HepG2 (cell line): ENCODE measurements around the gene MTF2. TPM values are rescaled to one million over a fixed set of nuclear protein-coding genes. Genes with fewer than 3 reads are reported as not detected.

Source experiments
- BORCS8-MEF2B ChIP-seq: sonication (generic); formaldehyde crosslinking; IDR thresholded peaks from 2 replicates; pipeline ENCODE4 v1.8.0; 2022; ENCODE audit warnings: mild to moderate bottlenecking, missing genetic modification reagents
- CREBL2 ChIP-seq: sonication (generic); formaldehyde crosslinking; IDR thresholded peaks from 2 replicates; pipeline ENCODE4 v1.8.1; 2023; ENCODE audit warnings: missing genetic modification reagents, mild to moderate bottlenecking, borderline replicate concordance
- GFI1 ChIP-seq: sonication (generic); formaldehyde crosslinking; IDR thresholded peaks from 2 replicates; pipeline ENCODE4 v1.5.0; 2020; ENCODE audit warnings: missing genetic modification reagents, mild to moderate bottlenecking, borderline replicate concordance
- KMT2B ChIP-seq: IDR thresholded peaks from 2 replicates; pipeline ENCODE4 v1.6.1; 2016; ENCODE audit warnings: missing genetic modification reagents, missing compliant biosample characterization
- MAF1 ChIP-seq: sonication (generic); formaldehyde crosslinking; IDR thresholded peaks from 2 replicates; pipeline ENCODE4 v1.5.0; 2020; ENCODE audit warnings: missing genetic modification reagents, borderline replicate concordance
- NR2F1 ChIP-seq, 2 experiments: fragments of 450-650 bp in 1 of 2; formaldehyde crosslinking in 1 of 2; IDR thresholded peaks; 2 replicates each; pipeline versions ENCODE4 v1.5.0 to v1.6.1; 2016 to 2020; ENCODE audit warnings: mild to moderate bottlenecking in 1 of 2, missing compliant biosample characterization in 1 of 2, missing genetic modification reagents in 1 of 2, moderate library complexity in 1 of 2
- RBM22 ChIP-seq: fragments of 200-400 bp; formaldehyde crosslinking; optimal IDR thresholded peaks from 2 replicates; pipeline ENCODE3; 2017; ENCODE audit warnings: mild to moderate bottlenecking, low read length, moderate library complexity
- TGIF2 ChIP-seq: IDR thresholded peaks from 2 replicates; pipeline ENCODE4 v1.6.1; 2016; ENCODE audit warnings: control low read depth, missing compliant biosample characterization
- ZBTB38 ChIP-seq: sonication (generic); formaldehyde crosslinking; IDR thresholded peaks from 2 replicates; pipeline ENCODE4 v1.5.1; 2020; ENCODE audit warnings: mild to moderate bottlenecking, missing genetic modification reagents
- ZBTB8A ChIP-seq: sonication (generic); formaldehyde crosslinking; IDR thresholded peaks from 2 replicates; pipeline ENCODE4 v1.4.0; 2020; ENCODE audit warnings: mild to moderate bottlenecking, low read depth, missing genetic modification reagents, borderline replicate concordance
- ZNF12 ChIP-seq: sonication (generic); formaldehyde crosslinking; IDR thresholded peaks from 2 replicates; pipeline ENCODE4 v1.5.0; 2020; ENCODE audit warnings: missing genetic modification reagents
- ZNF180 ChIP-seq: sonication (generic); formaldehyde crosslinking; IDR thresholded peaks from 2 replicates; pipeline ENCODE4 v1.4.0; 2020; ENCODE audit warnings: low read depth, missing genetic modification reagents, borderline replicate concordance
- ZNF251 ChIP-seq: sonication (generic); formaldehyde crosslinking; IDR thresholded peaks from 2 replicates; pipeline ENCODE4 v1.9.0; 2021; ENCODE audit warnings: mild to moderate bottlenecking, missing genetic modification reagents
- ZNF326 ChIP-seq: sonication (generic); formaldehyde crosslinking; IDR thresholded peaks from 2 replicates; pipeline ENCODE4 v1.4.0; 2020; ENCODE audit warnings: missing genetic modification reagents, borderline replicate concordance
- ZNF451 ChIP-seq: sonication (generic); formaldehyde crosslinking; IDR thresholded peaks from 2 replicates; pipeline ENCODE4 v1.5.0; 2020; ENCODE audit warnings: mild to moderate bottlenecking, missing genetic modification reagents
- ZNF547 ChIP-seq: sonication (generic); formaldehyde crosslinking; IDR thresholded peaks from 2 replicates; pipeline ENCODE4 v1.5.1; 2020; ENCODE audit warnings: mild to moderate bottlenecking, missing genetic modification reagents
- ZNF746 ChIP-seq: sonication (generic); formaldehyde crosslinking; IDR thresholded peaks from 2 replicates; pipeline ENCODE4 v1.8.0; 2022; ENCODE audit warnings: mild to moderate bottlenecking, missing genetic modification reagents
- ZZZ3 ChIP-seq: sonication (generic); formaldehyde crosslinking; IDR thresholded peaks from 2 replicates; pipeline ENCODE4 v1.4.0; 2020; ENCODE audit warnings: missing genetic modification reagents, mild to moderate bottlenecking, borderline replicate concordance
- polyA plus RNA-seq, 8 experiments: library from polyadenylated mRNA; depleted of rRNA in 3 of 8; stranded (reverse) in 7 of 8; unstranded in 1 of 8; fragments of >200 nt; fragmentation: Illumina TruSeq in 4 of 8; extraction: Trizol in 4 of 8; gene quantifications; 2 replicates each; pipeline versions ENCODE4 v1.2.1 to v1.2.3, GENCODE V29; 2011 to 2016; ENCODE audit warnings: low read depth in 4 of 8, missing spikeins in 1 of 8, mixed read lengths in 1 of 8; ENCODE audit not compliant: insufficient read depth in 1 of 8
- total RNA-seq, 5 experiments: library from RNA; depleted of rRNA; stranded (reverse); fragments of >200 nt; fragmentation: Illumina TruSeq; extraction: Trizol; gene quantifications; 2 replicates each; pipeline ENCODE4 v1.2.3, GENCODE V29; 2016; ENCODE audit warnings: low read depth in 1 of 5
- TF ChIP-seq, protein P1 (sequence below): sonication (generic); formaldehyde crosslinking; conservative IDR thresholded peaks from 2 replicates; pipeline ENCODE4 v1.8.0; 2022; ENCODE audit warnings: low read depth, missing genetic modification reagents
- TF ChIP-seq, protein P2 (sequence below): fragments of 450-650 bp; IDR thresholded peaks from 2 replicates; pipeline ENCODE4 v1.6.1; 2017
- TF ChIP-seq, protein P3 (sequence below): sonication (generic); formaldehyde crosslinking; IDR thresholded peaks from 2 replicates; pipeline ENCODE4 v1.5.1; 2020; ENCODE audit warnings: missing genetic modification reagents, mild to moderate bottlenecking, borderline replicate concordance
- TF ChIP-seq, protein P4 (sequence below): sonication (generic); formaldehyde crosslinking; IDR thresholded peaks from 2 replicates; pipeline ENCODE4 v1.4.0; 2020; ENCODE audit warnings: missing genetic modification reagents
- TF ChIP-seq, protein P5 (sequence below): sonication (generic); formaldehyde crosslinking; IDR thresholded peaks from 2 replicates; pipeline ENCODE4 v1.4.0; 2020; ENCODE audit warnings: missing genetic modification reagents

Gene MTF2
- total and polyA plus RNA-seq, 2 of the 13 experiments (the other 11 are each of a cell fraction or from before 2014, with no cell fraction given) = 48.7 to 53.9 TPM

DNA sequence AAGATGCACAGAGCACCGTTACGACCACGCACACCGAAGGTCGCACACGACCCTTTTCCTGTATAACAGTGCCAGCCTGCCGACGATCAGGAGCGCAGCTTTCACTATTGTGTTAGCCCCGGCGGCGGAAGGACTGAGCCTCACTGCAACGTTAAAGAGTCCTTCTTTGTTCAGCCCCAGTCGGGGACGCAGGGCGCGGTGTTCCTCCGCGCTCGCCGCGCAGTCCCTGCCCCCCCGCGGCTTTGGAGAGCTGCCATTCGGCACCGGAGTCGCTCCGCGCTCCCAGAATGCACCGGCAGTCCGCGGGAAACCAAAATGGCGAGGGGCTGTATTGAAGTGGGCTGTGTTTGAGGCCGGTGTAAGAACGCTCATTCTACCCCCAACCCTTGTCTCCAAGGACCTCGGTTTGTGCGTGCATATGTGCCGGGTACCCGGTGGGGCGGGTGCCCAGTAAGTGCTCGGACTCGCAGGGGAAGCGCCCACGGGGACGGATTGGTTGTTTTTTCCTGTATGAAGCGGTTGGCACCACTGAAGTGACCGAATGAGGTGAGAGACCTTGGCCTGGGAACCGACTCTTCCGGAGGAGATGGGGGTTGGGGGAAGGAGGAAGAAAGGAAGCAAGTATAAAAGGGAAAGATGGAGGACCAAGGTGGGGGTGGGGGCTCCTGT is at the start of gene MTF2 (continued):
- no peak for TF ChIP-seq ZNF326 (CRISPR knock-in tag)
- TF ChIP-seq ZNF746 (CRISPR knock-in tag) = peak; percentile 94
- TF ChIP-seq, protein P1, sequence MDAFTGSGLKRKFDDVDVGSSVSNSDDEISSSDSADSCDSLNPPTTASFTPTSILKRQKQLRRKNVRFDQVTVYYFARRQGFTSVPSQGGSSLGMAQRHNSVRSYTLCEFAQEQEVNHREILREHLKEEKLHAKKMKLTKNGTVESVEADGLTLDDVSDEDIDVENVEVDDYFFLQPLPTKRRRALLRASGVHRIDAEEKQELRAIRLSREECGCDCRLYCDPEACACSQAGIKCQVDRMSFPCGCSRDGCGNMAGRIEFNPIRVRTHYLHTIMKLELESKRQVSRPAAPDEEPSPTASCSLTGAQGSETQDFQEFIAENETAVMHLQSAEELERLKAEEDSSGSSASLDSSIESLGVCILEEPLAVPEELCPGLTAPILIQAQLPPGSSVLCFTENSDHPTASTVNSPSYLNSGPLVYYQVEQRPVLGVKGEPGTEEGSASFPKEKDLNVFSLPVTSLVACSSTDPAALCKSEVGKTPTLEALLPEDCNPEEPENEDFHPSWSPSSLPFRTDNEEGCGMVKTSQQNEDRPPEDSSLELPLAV (CRISPR knock-in tag) = peak; percentile 77; the same call in 1 of the 2 replicates
- TF ChIP-seq ZBTB38 = peak; percentile 96
- peak; percentile 91 for TF ChIP-seq TGIF2 (CRISPR knock-in tag)
- TF ChIP-seq, protein P2, sequence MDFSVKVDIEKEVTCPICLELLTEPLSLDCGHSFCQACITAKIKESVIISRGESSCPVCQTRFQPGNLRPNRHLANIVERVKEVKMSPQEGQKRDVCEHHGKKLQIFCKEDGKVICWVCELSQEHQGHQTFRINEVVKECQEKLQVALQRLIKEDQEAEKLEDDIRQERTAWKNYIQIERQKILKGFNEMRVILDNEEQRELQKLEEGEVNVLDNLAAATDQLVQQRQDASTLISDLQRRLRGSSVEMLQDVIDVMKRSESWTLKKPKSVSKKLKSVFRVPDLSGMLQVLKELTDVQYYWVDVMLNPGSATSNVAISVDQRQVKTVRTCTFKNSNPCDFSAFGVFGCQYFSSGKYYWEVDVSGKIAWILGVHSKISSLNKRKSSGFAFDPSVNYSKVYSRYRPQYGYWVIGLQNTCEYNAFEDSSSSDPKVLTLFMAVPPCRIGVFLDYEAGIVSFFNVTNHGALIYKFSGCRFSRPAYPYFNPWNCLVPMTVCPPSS = no peak
- peak; percentile 93 for TF ChIP-seq ZNF180
- TF ChIP-seq GFI1 (CRISPR knock-in tag) = peak; percentile 85
- TF ChIP-seq ZZZ3 (CRISPR knock-in tag) = peak; percentile 96
- TF ChIP-seq ZNF547 = peak; percentile 86; the same call in 1 of the 2 replicates
- peak; percentile 99 for TF ChIP-seq BORCS8-MEF2B (CRISPR knock-in tag)
- peak; percentile 97 for TF ChIP-seq ZNF451 (CRISPR knock-in tag)
- TF ChIP-seq, protein P3, sequence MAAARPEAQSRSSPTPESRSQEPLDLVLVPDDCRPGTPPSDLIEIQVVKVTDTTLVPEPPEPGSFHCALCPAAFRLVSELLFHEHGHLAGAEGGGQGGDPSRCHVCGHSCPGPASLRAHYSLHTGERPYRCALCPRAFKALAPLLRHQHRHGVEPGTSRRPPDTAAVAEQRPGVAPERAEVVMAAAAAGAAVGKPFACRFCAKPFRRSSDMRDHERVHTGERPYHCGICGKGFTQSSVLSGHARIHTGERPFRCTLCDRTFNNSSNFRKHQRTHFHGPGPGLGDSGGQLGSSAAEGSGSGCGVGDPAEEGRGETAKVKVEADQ = peak; percentile 99
- TF ChIP-seq MAF1 (CRISPR knock-in tag) = peak; percentile 91; the same call in 1 of the 2 replicates
- TF ChIP-seq ZNF12 (CRISPR knock-in tag) = peak; percentile 76
- peak; percentile 9 to 39; a peak in 1 of 4 replicates for TF ChIP-seq NR2F1 (CRISPR knock-in tag; IDR thresholded peaks at IDR 0.05)
- TF ChIP-seq RBM22 = peak; percentile 86
- peak; percentile 83; the same call in 1 of the 2 replicates for TF ChIP-seq ZNF251 (CRISPR knock-in tag)
- TF ChIP-seq CREBL2 (CRISPR knock-in tag) = peak; percentile 93; the same call in 1 of the 2 replicates
- TF ChIP-seq KMT2B = peak; percentile 99
- TF ChIP-seq, protein P4, sequence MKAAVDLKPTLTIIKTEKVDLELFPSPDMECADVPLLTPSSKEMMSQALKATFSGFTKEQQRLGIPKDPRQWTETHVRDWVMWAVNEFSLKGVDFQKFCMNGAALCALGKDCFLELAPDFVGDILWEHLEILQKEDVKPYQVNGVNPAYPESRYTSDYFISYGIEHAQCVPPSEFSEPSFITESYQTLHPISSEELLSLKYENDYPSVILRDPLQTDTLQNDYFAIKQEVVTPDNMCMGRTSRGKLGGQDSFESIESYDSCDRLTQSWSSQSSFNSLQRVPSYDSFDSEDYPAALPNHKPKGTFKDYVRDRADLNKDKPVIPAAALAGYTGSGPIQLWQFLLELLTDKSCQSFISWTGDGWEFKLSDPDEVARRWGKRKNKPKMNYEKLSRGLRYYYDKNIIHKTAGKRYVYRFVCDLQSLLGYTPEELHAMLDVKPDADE = 0 out of 2 replicates have a peak, but pooled peaks have one; percentile 86
- no peak for TF ChIP-seq ZBTB8A (CRISPR knock-in tag)
- TF ChIP-seq, protein P5, sequence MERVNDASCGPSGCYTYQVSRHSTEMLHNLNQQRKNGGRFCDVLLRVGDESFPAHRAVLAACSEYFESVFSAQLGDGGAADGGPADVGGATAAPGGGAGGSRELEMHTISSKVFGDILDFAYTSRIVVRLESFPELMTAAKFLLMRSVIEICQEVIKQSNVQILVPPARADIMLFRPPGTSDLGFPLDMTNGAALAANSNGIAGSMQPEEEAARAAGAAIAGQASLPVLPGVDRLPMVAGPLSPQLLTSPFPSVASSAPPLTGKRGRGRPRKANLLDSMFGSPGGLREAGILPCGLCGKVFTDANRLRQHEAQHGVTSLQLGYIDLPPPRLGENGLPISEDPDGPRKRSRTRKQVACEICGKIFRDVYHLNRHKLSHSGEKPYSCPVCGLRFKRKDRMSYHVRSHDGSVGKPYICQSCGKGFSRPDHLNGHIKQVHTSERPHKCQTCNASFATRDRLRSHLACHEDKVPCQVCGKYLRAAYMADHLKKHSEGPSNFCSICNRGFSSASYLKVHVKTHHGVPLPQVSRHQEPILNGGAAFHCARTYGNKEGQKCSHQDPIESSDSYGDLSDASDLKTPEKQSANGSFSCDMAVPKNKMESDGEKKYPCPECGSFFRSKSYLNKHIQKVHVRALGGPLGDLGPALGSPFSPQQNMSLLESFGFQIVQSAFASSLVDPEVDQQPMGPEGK = peak; percentile 99
